SU-DHL-6 (cell line): Measurements from ENCODE around the gene TTC3.

Experiments used
- EZH2phosphoT487 ChIP-seq: fragments of 200-600 bp; sonication (generic), shearing (Covaris generic); conservative IDR thresholded peaks from 2 replicates; pipeline ENCODE4 v1.6.1; 2018; ENCODE audit warnings: mild to moderate bottlenecking, antibody characterized with exemption, low read length, moderate library complexity, mixed read lengths
- TF ChIP-seq, protein P1 (sequence below): fragments of 200-600 bp; sonication (generic); IDR thresholded peaks from one replicate; pipeline ENCODE4 v1.5.1; 2017; ENCODE audit warnings: antibody characterized with exemption, mild to moderate bottlenecking, low read length, moderate library complexity; ENCODE audit not compliant: insufficient read depth, poor library complexity, severe bottlenecking

DNA sequence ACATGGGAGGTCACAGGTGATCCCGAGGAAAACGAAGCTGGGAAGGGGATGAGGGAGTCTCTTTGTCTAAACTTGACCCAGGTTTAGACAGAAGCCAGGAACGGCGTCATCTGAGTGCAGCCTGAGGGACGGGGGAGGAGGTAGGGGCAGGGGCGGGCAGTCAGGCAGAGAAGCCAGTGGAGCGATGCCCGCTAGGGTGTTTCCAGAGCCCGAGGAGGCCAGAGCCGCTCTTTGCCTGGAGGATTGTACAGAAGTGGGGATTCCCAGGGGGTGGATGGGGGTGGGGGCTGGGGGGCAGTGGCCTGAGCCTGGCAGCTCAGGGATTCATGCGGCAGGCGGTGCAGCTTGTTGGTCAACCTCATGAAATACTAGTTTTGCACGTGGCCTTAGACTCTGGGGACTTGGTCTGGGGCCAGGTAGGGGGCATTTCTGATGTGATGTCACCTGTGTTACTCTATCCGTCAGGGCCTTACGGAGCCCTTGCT is 135.7 kb downstream of the TTC3 start:
- TF ChIP-seq, protein P1, sequence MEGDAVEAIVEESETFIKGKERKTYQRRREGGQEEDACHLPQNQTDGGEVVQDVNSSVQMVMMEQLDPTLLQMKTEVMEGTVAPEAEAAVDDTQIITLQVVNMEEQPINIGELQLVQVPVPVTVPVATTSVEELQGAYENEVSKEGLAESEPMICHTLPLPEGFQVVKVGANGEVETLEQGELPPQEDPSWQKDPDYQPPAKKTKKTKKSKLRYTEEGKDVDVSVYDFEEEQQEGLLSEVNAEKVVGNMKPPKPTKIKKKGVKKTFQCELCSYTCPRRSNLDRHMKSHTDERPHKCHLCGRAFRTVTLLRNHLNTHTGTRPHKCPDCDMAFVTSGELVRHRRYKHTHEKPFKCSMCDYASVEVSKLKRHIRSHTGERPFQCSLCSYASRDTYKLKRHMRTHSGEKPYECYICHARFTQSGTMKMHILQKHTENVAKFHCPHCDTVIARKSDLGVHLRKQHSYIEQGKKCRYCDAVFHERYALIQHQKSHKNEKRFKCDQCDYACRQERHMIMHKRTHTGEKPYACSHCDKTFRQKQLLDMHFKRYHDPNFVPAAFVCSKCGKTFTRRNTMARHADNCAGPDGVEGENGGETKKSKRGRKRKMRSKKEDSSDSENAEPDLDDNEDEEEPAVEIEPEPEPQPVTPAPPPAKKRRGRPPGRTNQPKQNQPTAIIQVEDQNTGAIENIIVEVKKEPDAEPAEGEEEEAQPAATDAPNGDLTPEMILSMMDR: no peak
- TF ChIP-seq EZH2phosphoT487: no peak
